T-helper 2 cell treated with Interferon-gamma antibody and Interleukin-4, amounts not matched to agents 100 ng/mL and 5 ng/mL, for 36 hours (primary cell): ENCODE data around the gene RABL3. TPM values are rescaled to one million over a fixed set of nuclear protein-coding genes. Genes with fewer than 3 reads are reported as not detected.
"Not testable (repeated sequence)": the region's sequence is repeated elsewhere in the genome, so short reads cannot be mapped to it uniquely, and the experiment has no call there.

Source experiments
- intact Hi-C: fragments of 100-400 bp; cut with micrococcal nuclease; formaldehyde crosslinking; loops from one replicate; pipeline ENCODE4 v1.15.1; 2023
- total RNA-seq: library from RNA; stranded (reverse); gene quantifications from 2 replicates; pipeline ENCODE4 v1.2.3, GENCODE V29; 2022

Gene RABL3, protein sequence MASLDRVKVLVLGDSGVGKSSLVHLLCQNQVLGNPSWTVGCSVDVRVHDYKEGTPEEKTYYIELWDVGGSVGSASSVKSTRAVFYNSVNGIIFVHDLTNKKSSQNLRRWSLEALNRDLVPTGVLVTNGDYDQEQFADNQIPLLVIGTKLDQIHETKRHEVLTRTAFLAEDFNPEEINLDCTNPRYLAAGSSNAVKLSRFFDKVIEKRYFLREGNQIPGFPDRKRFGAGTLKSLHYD
- 26.4 and 28.8 TPM in 2 replicates for total RNA-seq

DNA sequence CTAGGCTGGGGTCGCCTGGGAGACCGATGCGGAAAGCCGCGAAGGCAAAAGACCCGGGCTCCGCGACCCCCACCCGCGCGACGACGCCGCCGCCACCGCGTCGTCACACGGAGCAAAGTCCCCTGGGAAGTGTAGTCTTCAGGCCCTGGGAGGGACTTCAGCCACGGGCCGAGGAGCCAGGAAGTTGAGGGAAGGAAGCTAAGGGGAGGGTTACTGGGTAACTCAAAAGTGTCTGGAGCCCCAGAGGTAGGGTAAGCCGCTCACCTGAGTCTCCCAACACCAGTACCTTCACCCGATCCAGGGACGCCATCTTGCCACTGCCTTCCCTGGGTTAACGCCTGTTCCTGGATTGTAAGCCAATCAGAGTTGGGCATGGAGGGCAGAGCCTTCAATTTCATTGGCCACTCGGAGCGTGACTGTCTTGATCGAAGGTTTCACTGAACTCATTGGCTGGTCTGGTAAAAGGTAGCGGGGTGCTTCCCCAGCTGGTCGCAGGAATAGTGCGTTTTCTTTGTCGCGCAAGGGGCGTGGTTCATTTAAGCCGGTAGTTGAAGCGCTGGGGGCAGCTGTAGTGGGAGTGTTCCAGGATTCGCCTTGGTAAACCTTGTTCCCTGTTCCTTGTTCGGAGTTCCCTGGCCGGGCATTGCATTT, at the start of gene RABL3, which contains the start of gene GTF2E1:
Gene RABL3, minus strand, starts transcription at position 319 of the 651 bp plus-strand sequence. Its CDS starts 9 bp downstream, at position 310.
Gene GTF2E1, plus strand, starts transcription at position 547 of the 651 bp plus-strand sequence. CDS start 7,809 bp downstream, outside the sequence.
- intact Hi-C loops: loop anchor here (1.0 to 5.0 kb wide), 13 partner anchors 23 to 1640 kb away; partner anchors contain the start of genes CFAP91, COX17, FAM162A and GSK3B

DNA sequence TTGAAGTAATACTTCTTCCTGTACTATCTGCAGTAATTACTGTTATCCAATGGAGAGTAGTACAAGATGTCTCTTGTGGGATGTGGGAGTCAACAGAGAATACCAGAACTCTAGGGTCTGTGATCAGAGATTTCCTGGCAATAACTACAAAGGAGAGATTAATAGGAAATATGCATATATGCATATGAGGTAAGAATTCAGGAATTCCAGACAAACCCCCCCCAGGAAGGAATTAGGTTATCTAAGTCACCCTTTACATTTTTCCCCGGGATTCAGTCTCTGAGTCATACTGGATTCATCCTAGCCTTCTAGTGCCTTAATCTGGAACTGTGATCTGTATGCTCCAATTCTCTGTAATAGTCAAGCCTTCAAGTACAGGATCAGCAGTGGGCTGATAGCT, 49.6 kb upstream of the RABL3 start:
- intact Hi-C loops: loop anchor here (2.0 to 10.0 kb wide), 2 partner anchors 49 to 547 kb away; partner anchors contain the start of genes GTF2E1 and RABL3

DNA sequence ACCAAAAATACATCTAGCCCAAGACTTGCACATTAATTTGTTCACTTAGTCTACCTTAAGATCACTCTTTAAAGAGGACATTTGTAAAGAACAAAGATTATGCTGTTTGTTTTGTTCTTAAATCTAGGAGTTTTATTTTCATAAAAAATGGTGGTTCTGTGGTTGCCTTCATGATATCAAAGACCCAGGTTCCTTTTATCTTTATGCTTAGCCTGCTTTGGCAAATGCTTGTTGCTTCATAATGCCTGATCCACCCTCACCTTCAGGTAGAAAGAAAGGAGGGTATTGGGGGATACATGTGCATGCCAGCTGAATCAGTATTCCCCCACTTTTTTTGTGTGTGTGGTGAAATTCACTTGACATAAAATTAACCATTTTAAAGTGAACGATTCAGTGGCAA, 48.7 kb upstream of the RABL3 start:
- intact Hi-C loops: loop anchor here (10.0 kb wide), 1 partner anchor 546 kb away; no protein-coding TSS in a partner anchor

DNA sequence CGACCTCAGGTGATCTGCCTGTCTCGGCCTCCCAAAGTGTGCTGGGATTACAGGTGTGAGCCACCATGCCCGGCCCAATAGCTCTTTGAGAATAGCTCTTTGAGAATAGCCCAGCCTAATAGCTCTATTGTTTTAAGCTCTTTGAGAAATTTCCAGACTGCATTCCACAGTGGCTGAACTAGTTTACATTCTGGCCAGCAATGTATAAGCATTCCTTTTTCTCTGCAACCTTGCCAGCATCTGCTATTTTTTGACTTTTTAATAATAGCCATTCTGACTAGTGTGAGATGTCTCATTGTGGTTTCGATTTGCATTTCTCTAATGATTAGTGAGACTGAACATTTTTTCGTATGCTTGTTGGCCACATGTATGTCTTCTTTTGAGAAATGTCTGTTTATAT, 43.5 kb upstream of the RABL3 start:
- intact Hi-C loops: not testable (repeated sequence)

DNA sequence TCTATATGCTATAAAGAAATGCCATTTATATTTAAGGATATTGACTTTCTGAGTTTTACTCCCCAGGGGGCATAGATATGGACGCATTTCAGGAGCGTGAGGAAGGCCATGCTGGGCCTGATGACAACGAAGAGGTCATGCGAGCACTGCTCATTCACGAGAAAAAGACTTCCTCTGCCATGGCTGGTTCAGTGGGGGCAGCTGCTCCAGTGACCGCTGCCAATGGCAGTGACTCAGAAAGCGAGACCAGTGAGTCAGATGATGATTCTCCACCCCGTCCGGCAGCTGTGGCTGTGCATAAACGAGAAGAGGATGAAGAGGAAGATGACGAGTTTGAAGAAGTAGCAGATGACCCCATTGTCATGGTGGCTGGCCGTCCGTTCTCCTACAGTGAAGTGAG, 38.7 kb upstream of the RABL3 start:
- intact Hi-C loops: no loop called here

DNA sequence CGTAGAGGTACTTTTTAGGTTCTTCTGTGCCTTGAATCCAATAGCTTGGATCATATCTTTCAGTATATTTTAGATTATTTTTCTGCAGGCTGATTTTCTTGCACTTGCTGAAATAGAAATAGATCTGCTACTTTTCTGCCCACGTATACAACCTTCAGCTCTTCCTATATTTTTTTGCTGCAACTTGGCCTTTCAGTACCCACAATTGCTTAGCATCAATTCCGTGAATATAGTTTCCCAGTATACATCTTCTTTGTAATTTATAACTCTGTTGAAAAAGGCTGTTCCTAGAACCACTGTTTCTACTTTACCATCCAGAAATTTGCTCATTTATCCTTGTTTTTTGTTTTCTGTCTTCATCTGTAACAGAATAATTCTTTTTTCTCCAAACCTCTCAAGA, 36.5 kb upstream of the RABL3 start:
- intact Hi-C loops: no loop called here

DNA sequence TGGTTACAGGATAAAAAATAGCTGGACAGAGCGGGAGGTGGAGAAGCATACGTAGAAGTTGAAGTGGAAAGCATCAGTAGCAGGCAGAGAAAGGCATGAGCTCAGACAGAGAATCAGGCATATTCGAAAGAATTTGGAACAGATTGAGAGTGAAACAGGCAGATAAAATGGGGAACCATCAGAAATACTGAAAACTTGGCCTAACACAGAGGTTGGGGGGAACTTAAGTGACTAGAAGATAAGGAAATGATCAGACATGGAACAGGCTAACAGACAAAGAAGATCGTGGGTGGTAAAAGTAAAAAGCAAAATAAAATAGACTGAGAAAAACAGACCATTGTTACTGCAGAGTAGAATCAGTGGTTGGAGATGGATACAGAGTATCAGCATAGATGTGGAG, 33.1 kb upstream of the RABL3 start:
- intact Hi-C loops: loop anchor here (2.0 kb wide), 1 partner anchor 33 kb away; the partner anchor contains the start of genes GTF2E1 and RABL3

DNA sequence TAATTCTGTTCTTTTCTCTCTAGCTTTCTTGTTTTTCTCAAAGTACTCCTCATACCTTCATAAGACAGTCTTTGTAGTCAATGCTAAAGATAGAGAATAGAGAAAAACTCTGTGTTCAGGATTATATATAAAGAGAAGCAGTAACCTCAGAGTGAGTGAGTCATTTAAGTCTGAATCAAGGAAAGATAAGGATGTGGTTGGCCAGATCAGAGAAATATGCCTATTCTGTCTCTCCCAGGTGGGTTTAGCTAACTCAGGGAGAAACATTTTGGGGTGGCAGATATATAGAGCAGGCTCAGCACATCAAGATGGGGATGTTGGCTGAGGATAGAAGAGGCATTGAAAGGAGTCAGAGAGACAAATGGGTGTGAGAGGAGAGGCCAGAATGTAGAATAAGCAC, 31.6 kb upstream of the RABL3 start:
- intact Hi-C loops: loop anchor here (2.0 kb wide), 1 partner anchor 31 kb away; the partner anchor contains the start of genes GTF2E1 and RABL3

DNA sequence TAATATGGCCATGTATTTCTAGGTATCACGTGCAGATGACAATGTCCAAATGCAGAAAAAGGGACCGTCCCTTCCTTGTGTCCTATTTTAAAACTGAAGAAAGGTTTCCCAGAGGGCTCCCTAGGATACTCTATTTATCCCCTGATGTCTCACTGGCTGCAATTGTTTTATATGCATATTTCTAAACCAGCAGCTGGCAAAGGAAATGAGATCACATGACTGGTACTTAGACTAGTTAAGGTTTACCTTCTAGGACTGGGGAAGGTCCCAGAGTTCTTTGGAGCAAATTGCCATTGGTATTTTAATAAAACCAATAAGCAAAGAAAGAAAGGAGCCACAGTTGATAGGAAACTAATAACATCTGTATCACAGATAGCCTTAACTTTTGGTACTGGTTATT, 29.8 kb upstream of the RABL3 start:
- intact Hi-C loops: no loop called here

DNA sequence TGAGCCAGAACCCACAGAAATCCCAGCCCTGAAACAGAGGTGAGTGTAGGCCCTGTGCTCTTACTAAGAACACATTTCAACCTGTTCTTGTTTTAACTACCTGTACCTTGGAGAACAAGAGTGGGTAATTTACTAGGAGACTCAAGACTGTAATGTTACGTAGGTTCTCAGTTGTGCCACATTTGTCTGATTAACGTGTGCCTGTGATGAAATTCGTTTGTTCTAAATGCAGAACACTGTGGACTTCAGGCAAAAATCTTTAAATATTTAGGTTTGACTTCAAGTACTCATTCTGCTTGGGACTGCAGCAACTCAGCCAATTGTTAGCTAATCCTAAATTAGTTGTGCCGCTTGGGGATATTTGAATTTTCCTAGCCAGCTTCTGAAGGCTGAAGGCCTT, 28.6 kb upstream of the RABL3 start:
- intact Hi-C loops: no loop called here

DNA sequence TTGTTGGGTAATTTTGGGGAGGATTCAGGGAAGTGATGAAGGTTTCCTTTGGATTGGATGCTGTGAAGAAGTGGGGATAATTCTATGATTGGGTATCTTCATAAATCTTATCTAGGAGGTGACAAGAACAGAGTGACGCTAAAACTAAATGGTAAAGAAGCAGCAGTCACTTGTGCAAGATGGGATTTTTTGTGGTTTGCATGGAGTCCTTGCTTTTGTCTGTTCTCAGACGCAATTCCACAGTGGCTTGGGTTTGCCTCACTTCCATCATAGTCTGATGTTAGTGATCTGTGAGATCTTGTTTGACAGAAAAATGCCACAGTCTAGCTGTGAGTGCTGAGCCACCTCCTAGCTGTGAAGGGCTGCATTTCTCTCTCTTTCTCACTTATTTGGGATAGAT, 27.1 kb upstream of the RABL3 start:
- intact Hi-C loops: no loop called here

DNA sequence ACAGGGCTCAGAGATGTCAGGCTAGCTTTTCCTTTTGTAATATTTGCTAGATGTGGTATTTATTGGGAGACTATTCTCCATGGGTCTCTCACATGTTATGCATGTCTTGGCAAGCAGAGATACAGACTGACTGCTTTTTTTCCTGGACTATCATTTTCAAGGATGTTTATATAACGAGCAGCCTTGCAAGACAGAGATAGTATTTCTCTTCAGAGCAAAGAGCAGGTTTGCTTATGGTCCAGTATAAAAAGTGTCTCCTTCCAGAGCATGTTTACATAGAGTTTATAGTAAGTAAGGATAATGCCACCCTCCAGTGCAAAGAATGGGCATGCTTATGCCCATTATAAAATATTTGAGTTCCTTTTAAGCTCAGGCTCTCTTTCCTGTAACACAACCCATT, 24.8 kb upstream of the RABL3 start:
- intact Hi-C loops: no loop called here

DNA sequence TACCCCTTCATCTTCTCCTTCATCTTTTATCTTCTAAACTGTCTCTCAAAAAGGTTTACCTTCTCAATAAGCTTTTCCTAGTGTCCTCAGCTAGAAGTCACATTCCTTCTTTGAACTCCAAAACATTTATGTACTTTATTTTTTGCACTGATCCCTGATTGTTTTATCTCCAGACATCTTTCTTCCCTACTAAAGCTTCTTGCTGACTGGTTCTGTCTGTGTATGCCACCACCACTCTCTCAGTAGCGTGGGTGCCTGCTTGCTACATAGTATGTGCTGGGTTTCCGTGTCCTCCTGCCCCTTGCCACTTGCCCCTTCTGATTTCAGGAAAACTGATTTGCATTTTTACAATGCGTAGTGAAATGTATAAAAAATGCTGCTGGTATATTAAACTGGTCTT, 24.3 kb upstream of the RABL3 start:
- intact Hi-C loops: no loop called here

DNA sequence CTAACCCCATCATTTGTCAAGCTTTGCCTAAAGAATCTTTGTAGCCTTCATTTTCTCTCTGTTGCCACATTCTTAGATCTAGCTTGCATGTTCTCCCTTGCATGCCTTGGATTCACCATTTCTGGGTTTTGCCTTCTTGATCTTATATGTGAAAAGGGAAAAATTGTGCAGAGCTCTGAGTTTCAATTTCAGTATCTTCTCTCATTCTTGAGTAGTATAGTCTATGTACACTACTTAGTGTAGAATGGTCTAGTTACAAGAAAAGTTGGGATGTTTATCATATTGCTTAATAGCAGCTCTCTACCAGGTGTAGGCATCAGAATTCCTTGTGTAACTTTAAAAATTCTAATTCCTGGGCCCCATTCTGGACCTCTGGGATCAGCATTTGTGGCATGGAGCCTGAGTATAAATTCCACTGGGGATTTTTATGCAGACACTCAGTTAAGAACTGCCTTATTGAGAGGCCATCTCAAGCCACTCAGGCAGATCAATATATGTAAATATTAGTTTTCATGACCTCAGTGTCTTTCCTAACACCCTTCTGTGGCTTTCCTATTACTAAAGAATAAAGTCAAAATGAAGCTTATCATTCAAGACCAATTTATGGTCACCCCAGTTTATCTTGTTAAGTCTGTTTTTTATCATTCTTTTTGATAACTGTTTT, 23.6 kb upstream of the RABL3 start:
- intact Hi-C loops: no loop called here

DNA sequence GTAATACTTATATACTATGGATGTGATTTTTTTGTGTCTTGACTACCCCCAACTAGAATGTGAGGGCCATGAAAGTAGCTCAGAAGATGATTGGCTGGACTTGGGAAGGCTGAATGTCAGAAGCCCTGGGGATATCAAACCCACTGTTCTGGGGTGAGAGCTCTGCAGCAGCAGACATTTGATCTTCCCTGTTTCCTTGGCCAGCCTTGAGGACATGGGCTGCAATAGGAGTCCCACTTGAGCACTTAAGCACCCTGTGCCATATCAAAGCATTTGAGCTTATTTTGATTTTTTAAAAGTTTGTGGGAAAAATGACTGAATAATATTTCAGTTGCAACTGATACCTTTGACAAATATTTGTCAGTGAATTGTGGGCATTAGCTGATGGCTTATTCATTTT, 21.9 kb upstream of the RABL3 start:
- intact Hi-C loops: no loop called here

DNA sequence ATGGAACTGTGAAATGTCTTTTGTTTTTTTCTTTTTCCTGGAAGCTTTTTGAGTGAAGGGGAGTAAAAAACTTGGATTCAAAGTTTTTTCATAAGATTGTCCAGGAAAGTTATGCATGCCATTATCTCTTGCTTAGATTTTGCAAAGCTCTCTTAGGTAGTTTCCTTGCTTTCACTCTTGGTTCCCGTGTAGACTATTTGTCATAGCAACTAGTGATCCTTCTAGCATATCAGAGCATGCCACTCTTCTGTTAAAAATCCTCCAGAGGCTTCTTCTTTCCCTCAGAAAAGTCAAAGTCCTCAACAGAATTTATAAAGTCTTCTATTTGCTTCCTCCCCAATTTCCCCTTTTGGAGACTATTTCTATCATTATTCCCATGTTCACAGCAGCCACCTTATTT, 21.3 kb upstream of the RABL3 start:
- intact Hi-C loops: no loop called here

DNA sequence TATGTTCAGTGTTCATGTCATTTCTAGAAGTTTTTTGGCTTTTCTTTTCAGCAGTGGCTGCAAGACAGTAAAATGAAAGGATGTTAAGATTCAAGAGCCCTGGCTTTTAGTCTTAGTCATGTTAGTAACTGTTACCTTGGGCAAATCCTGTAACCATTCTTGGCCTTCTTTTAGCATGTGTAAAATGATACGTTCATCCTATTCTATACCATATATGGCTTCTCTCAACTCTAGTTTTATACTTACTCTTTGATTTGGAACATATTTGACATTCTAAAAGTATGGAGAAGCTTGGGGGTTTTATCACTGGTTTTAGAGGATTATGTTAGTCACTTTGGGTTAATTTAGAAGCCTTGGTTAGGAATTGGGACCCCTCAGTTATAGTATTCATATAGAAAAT, 20.3 kb upstream of the RABL3 start:
- intact Hi-C loops: no loop called here

DNA sequence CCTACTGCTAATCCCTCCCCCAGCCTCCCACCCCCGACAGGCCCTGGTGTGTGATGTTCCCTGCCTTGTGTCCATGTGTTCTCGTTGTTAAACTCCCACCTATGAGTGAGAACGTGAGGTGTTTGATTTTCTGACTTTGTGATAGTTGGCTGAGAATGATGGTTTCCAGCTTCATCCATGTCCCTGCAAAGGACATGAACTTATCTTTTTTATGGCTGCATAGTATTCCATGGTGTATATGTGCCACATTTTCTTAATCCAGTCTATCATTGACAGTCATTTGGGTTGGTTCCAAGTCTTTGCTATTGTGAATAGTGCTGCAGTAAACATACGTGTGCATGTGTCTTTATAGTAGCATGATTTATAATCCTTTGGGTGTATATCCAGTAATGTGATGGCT, 16.2 kb upstream of the RABL3 start:
- intact Hi-C loops: not testable (repeated sequence)

DNA sequence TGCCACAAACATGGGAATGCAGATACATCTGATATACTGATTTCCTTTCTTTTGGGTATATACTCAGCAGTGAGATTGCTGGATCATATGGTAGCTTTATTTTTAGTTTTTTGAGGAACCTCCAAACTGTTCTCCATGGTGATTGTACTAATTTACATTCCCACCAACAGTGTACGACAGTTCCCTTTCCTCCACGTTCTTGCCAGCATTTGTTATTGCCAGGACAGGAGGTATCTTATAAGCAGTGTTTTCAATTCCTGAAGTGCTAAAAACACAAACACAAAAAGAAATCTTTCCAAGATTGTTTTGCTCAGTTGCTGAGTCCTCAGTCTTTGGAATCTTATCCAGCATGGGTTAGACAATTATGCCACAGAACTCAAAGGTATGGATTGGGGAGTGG, 13.7 kb upstream of the RABL3 start:
- intact Hi-C loops: no loop called here

DNA sequence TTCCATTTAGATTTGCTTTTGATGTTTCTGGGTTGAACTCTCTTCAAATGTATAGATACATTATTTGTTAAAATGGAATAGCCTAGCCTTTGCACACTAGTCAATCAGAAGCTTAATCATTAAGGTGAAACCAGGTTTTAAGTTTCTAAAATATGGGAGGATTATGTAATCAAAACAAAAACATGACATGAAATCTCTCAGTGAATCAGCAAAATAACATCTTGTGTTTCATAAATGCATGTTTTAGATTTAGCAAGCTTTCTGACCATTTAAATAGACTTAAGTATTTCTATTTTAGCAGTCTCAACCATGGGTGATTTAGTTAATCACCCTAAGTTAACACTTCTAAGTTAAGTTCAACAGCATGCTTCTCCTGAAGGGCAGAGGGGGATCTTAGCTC, 11.5 kb upstream of the RABL3 start:
- intact Hi-C loops: no loop called here

DNA sequence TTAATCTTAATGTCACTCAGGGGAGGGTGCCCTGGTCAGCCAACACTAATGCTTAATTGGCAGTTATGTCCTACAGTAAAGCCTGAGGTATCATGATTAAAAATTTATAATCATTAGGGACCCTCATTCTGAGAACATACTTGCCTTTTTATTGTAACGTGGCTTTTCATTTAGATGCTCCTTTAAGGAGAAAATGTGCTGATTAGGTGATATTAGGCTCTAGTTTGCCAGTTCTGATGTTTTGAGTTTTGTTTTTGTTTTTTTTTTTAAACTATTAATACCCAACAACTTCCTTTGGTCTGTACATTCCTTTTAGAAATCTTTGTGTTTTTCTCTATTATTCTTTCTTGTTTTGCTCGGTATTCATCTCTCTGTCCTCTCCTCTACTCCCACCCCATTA, 10.5 kb upstream of the RABL3 start:
- intact Hi-C loops: no loop called here

DNA sequence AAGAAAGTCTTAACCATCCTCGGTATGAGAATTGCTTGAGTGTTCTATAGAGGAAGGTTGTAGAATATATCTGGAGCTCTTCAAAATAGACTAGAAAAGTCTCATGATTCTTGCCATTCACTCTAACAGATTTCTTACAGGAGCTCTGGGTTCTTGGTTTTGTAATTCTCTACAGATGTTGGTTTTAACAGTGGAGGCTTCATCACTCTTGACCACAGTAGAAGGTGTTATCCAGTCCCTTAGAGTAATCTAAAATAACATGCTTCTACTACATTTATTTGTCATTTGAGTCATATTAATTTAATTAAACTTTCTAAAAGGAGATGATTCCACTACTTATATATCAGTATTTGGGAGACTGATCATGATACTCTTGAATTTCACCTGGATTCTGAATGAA, 9.9 kb upstream of the RABL3 start:
- intact Hi-C loops: no loop called here
